ENCODE data around the gene OSBPL10.

DNA sequence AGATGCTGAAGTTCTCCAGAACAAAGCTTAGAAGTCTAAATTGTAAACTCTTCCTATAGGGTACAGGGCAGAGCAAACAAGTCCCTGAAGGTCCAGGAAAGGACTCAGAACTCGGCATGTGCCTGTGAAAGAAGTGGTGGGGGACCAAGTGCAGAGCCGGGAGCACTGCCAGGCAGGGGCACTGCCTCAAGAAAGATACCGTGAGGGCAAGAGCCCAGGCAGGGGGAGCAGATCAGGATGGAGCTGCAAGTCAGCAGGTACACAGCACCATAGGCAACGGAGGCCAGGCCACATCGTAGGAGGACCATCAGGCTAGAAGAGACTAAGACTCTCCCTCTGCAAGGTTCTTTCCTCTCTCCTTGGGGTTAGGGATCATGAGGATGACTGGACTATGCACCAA, 191.6 kb downstream of the OSBPL10 start:
- TF ChIP-seq, protein P1, sequence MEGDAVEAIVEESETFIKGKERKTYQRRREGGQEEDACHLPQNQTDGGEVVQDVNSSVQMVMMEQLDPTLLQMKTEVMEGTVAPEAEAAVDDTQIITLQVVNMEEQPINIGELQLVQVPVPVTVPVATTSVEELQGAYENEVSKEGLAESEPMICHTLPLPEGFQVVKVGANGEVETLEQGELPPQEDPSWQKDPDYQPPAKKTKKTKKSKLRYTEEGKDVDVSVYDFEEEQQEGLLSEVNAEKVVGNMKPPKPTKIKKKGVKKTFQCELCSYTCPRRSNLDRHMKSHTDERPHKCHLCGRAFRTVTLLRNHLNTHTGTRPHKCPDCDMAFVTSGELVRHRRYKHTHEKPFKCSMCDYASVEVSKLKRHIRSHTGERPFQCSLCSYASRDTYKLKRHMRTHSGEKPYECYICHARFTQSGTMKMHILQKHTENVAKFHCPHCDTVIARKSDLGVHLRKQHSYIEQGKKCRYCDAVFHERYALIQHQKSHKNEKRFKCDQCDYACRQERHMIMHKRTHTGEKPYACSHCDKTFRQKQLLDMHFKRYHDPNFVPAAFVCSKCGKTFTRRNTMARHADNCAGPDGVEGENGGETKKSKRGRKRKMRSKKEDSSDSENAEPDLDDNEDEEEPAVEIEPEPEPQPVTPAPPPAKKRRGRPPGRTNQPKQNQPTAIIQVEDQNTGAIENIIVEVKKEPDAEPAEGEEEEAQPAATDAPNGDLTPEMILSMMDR (IDR thresholded peaks at IDR 0.05) = no peak
- TF ChIP-seq ZFX (IDR thresholded peaks at IDR 0.05; ENCODE audit: borderline replicate concordance) = no peak
